HL-60 (cell line): Measurements from ENCODE around the gene PRMT3.
A peak's percentile ranks its signal among the peaks of the same experiment; 100 is the strongest.
"Not testable (repeated sequence)": the region's sequence is repeated elsewhere in the genome, so short reads cannot be mapped to it uniquely, and the experiment has no call there.

Source experiments
- DNase-seq, 2 experiments: peaks; one replicate each; pipeline ENCODE4 v3.0.0-alpha.2; 2010 to 2020; ENCODE audit warnings: low read depth in 1 of 2, low spot score in 1 of 2
- H3K27ac ChIP-seq: fragments of 250-450 bp; sonication (Bioruptor Pico); replicated peaks from 2 replicates; pipeline ENCODE4 v1.5.1; 2020; ENCODE audit warnings: mild to moderate bottlenecking, moderate library complexity
- H3K27me3 ChIP-seq: fragments of 250-450 bp; sonication (Bioruptor Pico); 2 replicates; pipeline ENCODE4 v1.5.1; 2021; ENCODE audit warnings: mild to moderate bottlenecking, moderate library complexity; ENCODE audit not compliant: insufficient read depth, poor library complexity, severe bottlenecking
- H3K4me3 ChIP-seq: replicated peaks from 2 replicates; pipeline ENCODE4 v1.5.1; 2011; ENCODE audit warnings: mild to moderate bottlenecking, control low read depth, low read length; ENCODE audit not compliant: insufficient read depth
- CTCF ChIP-seq: IDR thresholded peaks from one replicate; pipeline ENCODE4 v1.5.1; 2011; ENCODE audit warnings: low read length, control low read depth, inconsistent platforms; ENCODE audit not compliant: insufficient read depth
- GABPA ChIP-seq: IDR thresholded peaks from 2 replicates; pipeline ENCODE4 v1.6.1; 2012; ENCODE audit warnings: low read depth
- POLR2AphosphoS5 ChIP-seq: IDR thresholded peaks from 2 replicates; pipeline ENCODE4 v1.6.1; 2012; ENCODE audit warnings: low read depth
- REST ChIP-seq: IDR thresholded peaks from 2 replicates; pipeline ENCODE4 v1.6.1; 2012; ENCODE audit warnings: low read depth; ENCODE audit not compliant: insufficient replicate concordance
- SPI1 ChIP-seq: IDR thresholded peaks from 2 replicates; pipeline ENCODE4 v1.6.1; 2012; ENCODE audit warnings: low read depth, mild to moderate bottlenecking, borderline replicate concordance

PRMT3 gene

GRCh38 chr11:20376162-20376730, 11.3 kb upstream of the PRMT3 start:
- no peak for TF ChIP-seq REST
- no peak for DNase-seq
- no peak overlapping the region for H3K4me3 ChIP-seq
- no peaks in the 10 kb centered on the region for H3K27me3 ChIP-seq
- no peak overlapping the region for H3K27ac ChIP-seq

GRCh38 chr11:20385996-20386395, 1.5 kb upstream of the PRMT3 start:
- H3K27ac ChIP-seq, H3K27me3 ChIP-seq, H3K4me3 ChIP-seq, DNase-seq: not testable (repeated sequence)

GRCh38 chr11:20388096-20389055, 860 bp downstream of the PRMT3 start:
- Histone ChIP-seq H3K27ac (peak overlapping the region; percentile 94), H3K4me3 (peak overlapping the region; percentile 84)
- TF ChIP-seq CTCF = no peak
- no peak for TF ChIP-seq REST
- no peak; the same call in 1 of the 2 replicates for TF ChIP-seq POLR2AphosphoS5
- TF ChIP-seq SPI1 = no peak
- no peak for TF ChIP-seq GABPA

GRCh38 chr11:20397281-20397680, 9.8 kb downstream of the PRMT3 start:
- TF ChIP-seq REST (no peak), CTCF (peak; percentile 40)
- DNase-seq = peak; percentile 30 to 34
- H3K27me3 ChIP-seq = no peaks in the 10 kb centered on the region
- H3K27ac ChIP-seq = no peak overlapping the region
- no peak overlapping the region for H3K4me3 ChIP-seq

More at GRCh38 chr11:20388096-20389055, 860 bp downstream of the PRMT3 start:
- peak in 1 of 2 experiments; percentile 16 for DNase-seq
- H3K27me3 ChIP-seq = no peaks in the 10 kb centered on the region
